ENCODE data around the gene ZACN.
"Not testable (repeated sequence)": the region's sequence is repeated elsewhere in the genome, so short reads cannot be mapped to it uniquely, and the experiment has no call there.

The ZACN gene

GRCh38 chr17:76078860-76079534 is at the start of gene ZACN:
ZACN (plus strand) TSS chr17:76079182; CDS start chr17:76079265, 83 bp downstream.
- no peak for DNase-seq (ENCODE audit: low read depth in 2 of 2)

- no peak for DNase-seq (ENCODE audit: low read depth in 2 of 2)
These were observed 46.8 kb upstream of the ZACN start for GRCh38 chr17:76032073-76032779.

- no peak for DNase-seq (ENCODE audit: low read depth in 2 of 2)
These were observed 46.2 kb upstream of the ZACN start for GRCh38 chr17:76032780-76033108.

- no peak for DNase-seq (ENCODE audit: low read depth in 2 of 2)
These were observed 45.8 kb upstream of the ZACN start for GRCh38 chr17:76033139-76033538.

- no peak for DNase-seq (ENCODE audit: low read depth in 2 of 2)
These were observed 44.3 kb upstream of the ZACN start for GRCh38 chr17:76034428-76035350.

GRCh38 chr17:76036497-76037261 is 42.3 kb upstream of the ZACN start:
- DNase-seq (ENCODE audit: low read depth in 2 of 2), result no peak

- no peak for DNase-seq (ENCODE audit: low read depth in 2 of 2)
These were observed 40.9 kb upstream of the ZACN start for GRCh38 chr17:76038050-76038449.

GRCh38 chr17:76039121-76039520 is 39.9 kb upstream of the ZACN start:
- DNase-seq (ENCODE audit: low read depth in 2 of 2), result no peak

GRCh38 chr17:76040376-76040775 is 38.6 kb upstream of the ZACN start:
- no peak for DNase-seq (ENCODE audit: low read depth in 2 of 2)

GRCh38 chr17:76042868-76043267 is 36.1 kb upstream of the ZACN start:
- not testable (repeated sequence) for DNase-seq (ENCODE audit: low read depth in 2 of 2)

GRCh38 chr17:76044475-76045007 is 34.4 kb upstream of the ZACN start:
- not testable (repeated sequence) for DNase-seq (ENCODE audit: low read depth in 2 of 2)

- no peak for DNase-seq (ENCODE audit: low read depth in 2 of 2)
These were observed 32.9 kb upstream of the ZACN start for GRCh38 chr17:76046064-76046463.

GRCh38 chr17:76048025-76048605 is 30.9 kb upstream of the ZACN start:
- no peak for DNase-seq (ENCODE audit: low read depth in 2 of 2)

- no peak for DNase-seq (ENCODE audit: low read depth in 2 of 2)
These were observed 30.3 kb upstream of the ZACN start for GRCh38 chr17:76048711-76049110.

- no peak for DNase-seq (ENCODE audit: low read depth in 2 of 2)
These were observed 29.7 kb upstream of the ZACN start for GRCh38 chr17:76049239-76049638.

GRCh38 chr17:76049836-76050537 is 29.0 kb upstream of the ZACN start:
- DNase-seq (ENCODE audit: low read depth in 2 of 2), result no peak

GRCh38 chr17:76050538-76051467 is 28.2 kb upstream of the ZACN start:
- DNase-seq (ENCODE audit: low read depth in 2 of 2), result no peak

- no peak for DNase-seq (ENCODE audit: low read depth in 2 of 2)
These were observed 27.4 kb upstream of the ZACN start for GRCh38 chr17:76051561-76051960.

All from stimulated activated CD8-positive, alpha-beta memory T cell treated with anti-CD3 and anti-CD28 coated beads, Interleukin-2, amount 100 ng/mL, for 48 hours (primary cell).